Measurements from ENCODE around the gene APEH.

GRCh38 chr3:49659756-49660155, 14.4 kb upstream of the APEH start:
- TF ChIP-seq CTCF (conservative IDR thresholded peaks at IDR 0.05) (no peak), ZFX (IDR thresholded peaks at IDR 0.05) (no peak)

Data from C4-2B (cell line).